Measurements from ENCODE around the gene BPNT1.

Gene BPNT1

DNA sequence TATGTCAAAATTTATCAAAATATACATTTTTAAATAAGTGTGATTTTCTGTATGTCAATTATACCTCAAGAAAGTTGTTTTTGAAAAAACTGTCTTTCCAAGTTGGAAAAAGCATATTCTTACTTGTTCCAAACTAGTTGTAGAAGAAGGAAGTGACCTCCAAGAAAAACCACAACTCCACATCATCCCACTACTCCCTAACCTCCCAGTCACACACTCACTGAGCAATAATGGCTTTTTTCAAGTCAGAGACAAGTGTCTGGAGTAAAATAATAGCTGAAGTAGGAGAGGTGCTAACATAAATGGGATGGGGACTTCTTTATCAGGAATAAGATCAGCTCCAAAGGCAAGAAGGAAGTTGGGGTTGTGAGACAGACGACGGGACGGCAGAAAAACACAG, 56.7 kb downstream of the BPNT1 start:
- no peaks in the 10 kb centered on the region for H3F3A ChIP-seq (ENCODE audit: control insufficient read depth, insufficient read depth)
- H3K4me3 ChIP-seq (ENCODE audit: low read length), result no peak overlapping the region
- H3K4me1 ChIP-seq (ENCODE audit: control insufficient read depth, low read length), result no peaks in the 10 kb centered on the region
- H4K20me1 ChIP-seq (ENCODE audit: control insufficient read depth, insufficient read depth, low read depth, low read length), result no peaks in the 10 kb centered on the region
- H3K79me2 ChIP-seq (ENCODE audit: control insufficient read depth, low read length), result peaks cover 40% of the 10 kb centered on the region
- TF ChIP-seq, protein P1, sequence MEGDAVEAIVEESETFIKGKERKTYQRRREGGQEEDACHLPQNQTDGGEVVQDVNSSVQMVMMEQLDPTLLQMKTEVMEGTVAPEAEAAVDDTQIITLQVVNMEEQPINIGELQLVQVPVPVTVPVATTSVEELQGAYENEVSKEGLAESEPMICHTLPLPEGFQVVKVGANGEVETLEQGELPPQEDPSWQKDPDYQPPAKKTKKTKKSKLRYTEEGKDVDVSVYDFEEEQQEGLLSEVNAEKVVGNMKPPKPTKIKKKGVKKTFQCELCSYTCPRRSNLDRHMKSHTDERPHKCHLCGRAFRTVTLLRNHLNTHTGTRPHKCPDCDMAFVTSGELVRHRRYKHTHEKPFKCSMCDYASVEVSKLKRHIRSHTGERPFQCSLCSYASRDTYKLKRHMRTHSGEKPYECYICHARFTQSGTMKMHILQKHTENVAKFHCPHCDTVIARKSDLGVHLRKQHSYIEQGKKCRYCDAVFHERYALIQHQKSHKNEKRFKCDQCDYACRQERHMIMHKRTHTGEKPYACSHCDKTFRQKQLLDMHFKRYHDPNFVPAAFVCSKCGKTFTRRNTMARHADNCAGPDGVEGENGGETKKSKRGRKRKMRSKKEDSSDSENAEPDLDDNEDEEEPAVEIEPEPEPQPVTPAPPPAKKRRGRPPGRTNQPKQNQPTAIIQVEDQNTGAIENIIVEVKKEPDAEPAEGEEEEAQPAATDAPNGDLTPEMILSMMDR (IDR thresholded peaks at IDR 0.05; ENCODE audit: low read depth, low read length, poor library complexity, severe bottlenecking), result no peak
- no peak for TF ChIP-seq EZH2phosphoT487 (IDR thresholded peaks at IDR 0.05; ENCODE audit: borderline replicate concordance, low read length)
- no peaks in the 10 kb centered on the region for H3K9me3 ChIP-seq (ENCODE audit: control insufficient read depth, insufficient read depth, low read length)
- no peaks in the 10 kb centered on the region for H3K9me2 ChIP-seq (replicated peaks; ENCODE audit: control insufficient read depth, low read length)
- H3K36me3 ChIP-seq (ENCODE audit: control insufficient read depth, low read length), result peaks cover 80% of the 10 kb centered on the region
- no peak overlapping the region for H3K4me2 ChIP-seq (ENCODE audit: low read length)
- H3K27me3 ChIP-seq (ENCODE audit: control insufficient read depth, low read length), result no peaks in the 10 kb centered on the region
- no peak overlapping the region for H3K27ac ChIP-seq (ENCODE audit: low read depth, low read length)

DNA sequence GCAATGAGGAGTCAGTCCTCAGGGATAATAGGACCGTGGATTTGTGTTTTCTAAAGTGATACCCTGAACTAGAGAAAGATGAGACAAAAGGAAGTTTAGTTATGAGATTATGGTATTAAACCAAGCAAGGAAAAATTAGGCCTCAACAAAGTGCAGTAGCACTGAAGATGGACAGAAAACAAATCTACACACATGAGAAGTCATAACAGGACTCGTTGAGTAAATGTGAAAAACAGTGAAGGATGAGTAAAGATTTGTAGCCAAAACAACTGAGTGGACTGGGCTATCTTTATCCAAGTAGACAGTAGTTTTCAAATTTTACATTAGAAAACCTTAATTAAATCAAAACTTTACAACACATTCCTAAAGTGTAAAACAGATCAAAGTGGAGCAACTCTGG, 58.3 kb downstream of the BPNT1 start:
- H3K36me3 ChIP-seq (ENCODE audit: control insufficient read depth, low read length), result peaks cover 70% of the 10 kb centered on the region

DNA sequence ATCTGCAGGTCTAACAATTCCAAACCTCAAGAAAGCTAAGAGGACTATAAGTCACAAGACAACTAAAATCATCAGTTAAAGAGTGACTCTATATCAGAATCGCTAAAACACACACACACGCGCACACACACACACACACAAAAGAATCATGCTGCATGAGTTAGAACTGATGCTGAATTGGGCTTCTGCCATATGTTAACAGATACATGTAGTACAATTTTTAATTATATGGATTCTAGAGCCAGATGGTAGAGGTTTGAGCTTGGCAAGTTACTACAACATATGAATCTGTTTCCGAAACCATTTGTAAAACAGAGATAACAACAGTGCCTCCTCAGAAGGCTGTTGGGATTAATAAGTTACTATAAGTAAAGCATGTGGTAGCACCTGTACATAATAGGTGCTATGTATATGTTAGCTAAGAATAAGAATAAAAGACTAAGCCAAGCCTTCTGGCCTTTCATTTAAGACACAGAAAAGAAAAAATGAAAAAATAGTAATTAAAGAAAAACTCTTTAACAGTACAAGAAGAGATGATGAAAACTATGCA, 61.2 kb downstream of the BPNT1 start:
- TF ChIP-seq, protein P1 (IDR thresholded peaks at IDR 0.05; ENCODE audit: low read depth, low read length, poor library complexity, severe bottlenecking), result no peak
- no peak for TF ChIP-seq EZH2phosphoT487 (IDR thresholded peaks at IDR 0.05; ENCODE audit: borderline replicate concordance, low read length)
- no peaks in the 10 kb centered on the region for H3K27me3 ChIP-seq (ENCODE audit: control insufficient read depth, low read length)
- H3K36me3 ChIP-seq (ENCODE audit: control insufficient read depth, low read length), result peaks cover 74% of the 10 kb centered on the region
- H3F3A ChIP-seq (ENCODE audit: control insufficient read depth, insufficient read depth), result no peaks in the 10 kb centered on the region
- no peak overlapping the region for H3K27ac ChIP-seq (ENCODE audit: low read depth, low read length)
- H3K9me2 ChIP-seq (replicated peaks; ENCODE audit: control insufficient read depth, low read length), result no peaks in the 10 kb centered on the region
- H3K9me3 ChIP-seq (ENCODE audit: control insufficient read depth, insufficient read depth, low read length), result no peaks in the 10 kb centered on the region
- H3K4me3 ChIP-seq (ENCODE audit: low read length), result no peak overlapping the region
- no peaks in the 10 kb centered on the region for H3K79me2 ChIP-seq (ENCODE audit: control insufficient read depth, low read length)
- H4K20me1 ChIP-seq (ENCODE audit: control insufficient read depth, insufficient read depth, low read depth, low read length), result no peaks in the 10 kb centered on the region
- H3K4me1 ChIP-seq (ENCODE audit: control insufficient read depth, low read length), result no peaks in the 10 kb centered on the region
- no peak overlapping the region for H3K4me2 ChIP-seq (ENCODE audit: low read length)

More for the DNA sequence above, 58.3 kb downstream of the BPNT1 start:
- H3F3A ChIP-seq (ENCODE audit: control insufficient read depth, insufficient read depth), result no peaks in the 10 kb centered on the region
- no peaks in the 10 kb centered on the region for H4K20me1 ChIP-seq (ENCODE audit: control insufficient read depth, insufficient read depth, low read depth, low read length)
- H3K4me1 ChIP-seq (ENCODE audit: control insufficient read depth, low read length), result no peaks in the 10 kb centered on the region
- no peak overlapping the region for H3K4me3 ChIP-seq (ENCODE audit: low read length)
- H3K9me3 ChIP-seq (ENCODE audit: control insufficient read depth, insufficient read depth, low read length), result no peaks in the 10 kb centered on the region
- H3K27ac ChIP-seq (ENCODE audit: low read depth, low read length), result no peak overlapping the region
- H3K4me2 ChIP-seq (ENCODE audit: low read length), result no peak overlapping the region
- H3K27me3 ChIP-seq (ENCODE audit: control insufficient read depth, low read length), result no peaks in the 10 kb centered on the region
- H3K9me2 ChIP-seq (replicated peaks; ENCODE audit: control insufficient read depth, low read length), result no peaks in the 10 kb centered on the region
- peaks cover 23% of the 10 kb centered on the region for H3K79me2 ChIP-seq (ENCODE audit: control insufficient read depth, low read length)
- no peak for TF ChIP-seq EZH2phosphoT487 (IDR thresholded peaks at IDR 0.05; ENCODE audit: borderline replicate concordance, low read length)
- TF ChIP-seq, protein P1 (IDR thresholded peaks at IDR 0.05; ENCODE audit: low read depth, low read length, poor library complexity, severe bottlenecking), result no peak
